ENCODE measurements around the gene PARP11.
"Not testable (repeated sequence)": the region's sequence is repeated elsewhere in the genome, so short reads cannot be mapped to it uniquely, and the experiment has no call there.

PARP11 gene

GRCh38 chr12:3882896-3883564, 9.8 kb upstream of the PARP11 start:
- DNase-seq (ENCODE audit: low read depth in 3 of 3) = no peak

- DNase-seq (ENCODE audit: low read depth in 3 of 3) = no peak
These were observed 9.2 kb upstream of the PARP11 start for GRCh38 chr12:3882406-3882805.

- no peak for DNase-seq (ENCODE audit: low read depth in 3 of 3)
These were observed 8.2 kb upstream of the PARP11 start for GRCh38 chr12:3881281-3881950.

GRCh38 chr12:3879846-3880245, 6.6 kb upstream of the PARP11 start:
- no peak for DNase-seq (ENCODE audit: low read depth in 3 of 3)

GRCh38 chr12:3871356-3871755, 1.8 kb downstream of the PARP11 start:
- no peak for DNase-seq (ENCODE audit: low read depth in 3 of 3)

GRCh38 chr12:3869865-3870264, 3.3 kb downstream of the PARP11 start:
- no peak for DNase-seq (ENCODE audit: low read depth in 3 of 3)

GRCh38 chr12:3869433-3869832, 3.8 kb downstream of the PARP11 start:
- DNase-seq (ENCODE audit: low read depth in 3 of 3) = no peak

- no peak for DNase-seq (ENCODE audit: low read depth in 3 of 3)
These were observed 9.4 kb downstream of the PARP11 start for GRCh38 chr12:3863756-3864155.

- no peak for DNase-seq (ENCODE audit: low read depth in 3 of 3)
These were observed 30.7 kb downstream of the PARP11 start for GRCh38 chr12:3842517-3842916.

- DNase-seq (ENCODE audit: low read depth in 3 of 3) = no peak
These were observed 31.4 kb downstream of the PARP11 start for GRCh38 chr12:3841783-3842182.

- not testable (repeated sequence) for DNase-seq (ENCODE audit: low read depth in 3 of 3)
These were observed 32.4 kb downstream of the PARP11 start for GRCh38 chr12:3840833-3841232.

- not testable (repeated sequence) for DNase-seq (ENCODE audit: low read depth in 3 of 3)
These were observed 33.5 kb downstream of the PARP11 start for GRCh38 chr12:3839745-3840144.

GRCh38 chr12:3838701-3839548, 34.3 kb downstream of the PARP11 start:
- DNase-seq (ENCODE audit: low read depth in 3 of 3) = peak in 1 of 3 donors; percentile 8

- no peak for DNase-seq (ENCODE audit: low read depth in 3 of 3)
These were observed 35.1 kb downstream of the PARP11 start for GRCh38 chr12:3838076-3838475.

- DNase-seq (ENCODE audit: low read depth in 3 of 3) = no peak
These were observed 36.1 kb downstream of the PARP11 start for GRCh38 chr12:3837049-3837448.

GRCh38 chr12:3836641-3837040, 36.6 kb downstream of the PARP11 start:
- no peak for DNase-seq (ENCODE audit: low read depth in 3 of 3)

- DNase-seq (ENCODE audit: low read depth in 3 of 3) = no peak
These were observed 37.3 kb downstream of the PARP11 start for GRCh38 chr12:3835914-3836313.

GRCh38 chr12:3834774-3835173, 38.4 kb downstream of the PARP11 start:
- no peak for DNase-seq (ENCODE audit: low read depth in 3 of 3)

- DNase-seq (ENCODE audit: low read depth in 3 of 3) = no peak
These were observed 39.4 kb downstream of the PARP11 start for GRCh38 chr12:3833670-3834310.

GRCh38 chr12:3832738-3833137, 40.5 kb downstream of the PARP11 start:
- DNase-seq (ENCODE audit: low read depth in 3 of 3) = no peak

- no peak for DNase-seq (ENCODE audit: low read depth in 3 of 3)
These were observed 44.3 kb downstream of the PARP11 start for GRCh38 chr12:3828888-3829287.

Measured in stimulated activated CD4-positive, alpha-beta T cell treated with anti-CD3 and anti-CD28 coated beads, TNF-alpha, amount 100 ng/mL, for 48 hours (primary cell).